AG08396 (cell line): ENCODE results near the gene SNX24.
A peak's percentile ranks its signal among the peaks of the same experiment; 100 is the strongest.
"Not testable (repeated sequence)": the region's sequence is repeated elsewhere in the genome, so short reads cannot be mapped to it uniquely, and the experiment has no call there.

Experiments used
- DNase-seq: peaks from one replicate; pipeline ENCODE4 v3.0.0; 2012; ENCODE audit warnings: low spot score, mixed read lengths

Gene SNX24

GRCh38 chr5:122871661-122872060, 26.2 kb downstream of the SNX24 start:
- no peak for DNase-seq

DNA sequence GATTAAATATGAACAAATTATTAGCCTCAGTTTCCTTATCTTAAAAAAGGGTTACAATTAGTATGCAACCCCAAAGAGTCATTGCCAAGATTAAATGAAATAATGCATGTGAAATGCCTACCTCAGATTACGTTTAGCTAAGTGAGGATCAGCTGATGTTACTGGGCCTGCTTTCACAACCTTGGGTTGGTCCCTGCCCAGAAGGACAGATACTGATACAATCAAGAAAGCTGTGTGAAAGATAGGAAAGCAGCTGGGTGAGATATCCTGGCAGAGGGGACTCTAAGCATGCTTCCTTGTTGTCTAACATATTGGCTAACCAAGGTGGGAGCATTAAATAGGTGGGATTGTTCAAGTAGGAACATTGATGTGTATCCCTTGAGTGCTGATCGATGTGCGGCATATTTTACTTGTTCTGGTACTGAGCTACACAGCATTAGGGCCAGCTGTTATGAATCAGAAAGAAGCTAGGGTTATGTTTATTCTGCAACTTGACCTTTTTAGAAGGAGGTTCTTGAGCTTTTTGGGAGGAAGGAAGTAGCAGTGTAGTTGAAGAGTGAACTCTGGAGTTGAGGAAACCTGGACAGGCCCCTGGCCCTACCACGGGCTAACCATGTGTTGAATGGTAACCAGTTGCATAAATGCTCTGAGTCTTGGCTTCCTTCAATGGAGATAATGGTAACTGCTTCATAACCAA, 28.9 kb downstream of the SNX24 start:
- no peak for DNase-seq

DNA sequence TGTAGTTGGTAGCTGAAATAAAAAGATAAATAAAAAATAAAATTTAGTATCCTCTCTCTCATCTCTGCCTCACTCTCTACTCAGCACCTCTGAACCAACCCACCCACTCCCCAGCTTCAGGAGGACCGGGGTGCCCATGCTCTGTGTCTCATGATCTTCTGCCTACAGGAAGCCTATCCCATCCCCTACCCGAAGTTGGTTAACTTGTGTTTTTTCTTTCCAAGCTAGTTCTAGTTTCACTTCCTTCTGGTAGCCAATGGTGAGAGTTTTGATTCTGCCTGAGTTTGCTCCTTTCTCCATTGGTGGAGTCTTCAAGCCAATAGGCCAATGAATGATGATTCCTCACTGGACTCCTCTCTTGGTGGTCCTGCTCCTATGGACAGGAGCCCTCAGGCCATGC, 32.1 kb downstream of the SNX24 start:
- no peak for DNase-seq

DNA sequence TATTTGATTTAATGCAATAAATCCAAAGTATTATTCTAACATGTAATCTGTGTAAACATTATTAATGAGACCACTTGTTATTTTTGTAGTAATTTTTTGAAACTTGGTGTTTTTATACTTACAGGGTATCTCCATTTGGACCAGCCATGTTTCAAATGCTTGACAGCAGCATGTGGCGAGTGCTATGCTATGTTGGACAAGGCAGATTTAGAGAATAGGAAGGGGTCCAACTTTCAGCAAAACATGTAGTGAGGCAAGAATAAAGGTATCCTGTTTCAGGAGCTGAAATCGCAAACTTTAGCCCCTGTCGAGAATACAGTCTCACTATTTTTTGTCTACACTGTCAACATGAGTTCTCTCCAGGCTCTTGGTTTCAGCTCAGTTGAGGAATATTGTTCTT, 33.7 kb downstream of the SNX24 start:
- no peak for DNase-seq

DNA sequence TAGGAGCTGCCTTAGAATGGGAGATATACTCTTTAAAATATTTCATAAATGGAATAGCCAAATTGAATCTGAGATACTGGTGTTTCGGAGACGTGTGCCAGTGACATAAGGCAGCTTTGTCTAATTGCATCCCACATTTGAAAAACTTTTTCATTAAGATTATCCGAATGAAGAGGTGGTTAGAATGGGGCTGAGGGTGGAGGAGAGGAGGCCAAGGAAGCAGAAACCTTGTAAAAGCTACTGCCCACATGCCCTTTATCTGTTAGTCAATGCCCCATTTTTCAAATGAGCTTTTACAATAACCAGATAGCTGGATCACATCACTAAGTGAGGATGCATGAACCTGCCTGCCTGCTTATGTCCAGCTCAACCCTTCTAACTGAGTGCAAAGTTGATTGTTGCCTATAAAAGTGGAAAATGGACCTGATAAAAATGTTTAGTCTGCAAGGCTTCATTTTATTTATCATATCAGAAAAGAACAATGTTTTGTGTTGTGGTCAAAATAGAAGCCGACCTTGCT, 34.8 kb downstream of the SNX24 start:
- DNase-seq: no peak

DNA sequence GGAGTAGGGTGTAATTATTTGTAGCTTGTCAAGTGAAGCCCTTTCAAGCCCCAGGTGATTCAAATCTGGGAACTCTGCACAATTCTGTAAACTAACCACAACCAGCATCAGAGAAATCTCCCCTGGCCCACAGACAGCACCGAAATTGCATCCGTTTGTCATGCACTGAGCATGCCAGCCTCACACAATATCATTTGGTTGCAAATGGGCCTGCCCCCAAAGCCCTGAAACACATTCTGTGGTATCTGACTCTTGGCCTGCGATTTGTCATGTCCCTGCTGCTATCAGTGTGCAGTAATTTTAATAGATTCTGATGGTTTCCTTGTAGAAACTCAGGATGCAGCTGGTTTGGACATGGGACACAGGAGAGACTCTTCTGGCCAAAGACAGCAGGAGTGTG, 35.3 kb downstream of the SNX24 start:
- DNase-seq: no peak

GRCh38 chr5:122882831-122883230, 37.4 kb downstream of the SNX24 start:
- peak; percentile 51 for DNase-seq

DNA sequence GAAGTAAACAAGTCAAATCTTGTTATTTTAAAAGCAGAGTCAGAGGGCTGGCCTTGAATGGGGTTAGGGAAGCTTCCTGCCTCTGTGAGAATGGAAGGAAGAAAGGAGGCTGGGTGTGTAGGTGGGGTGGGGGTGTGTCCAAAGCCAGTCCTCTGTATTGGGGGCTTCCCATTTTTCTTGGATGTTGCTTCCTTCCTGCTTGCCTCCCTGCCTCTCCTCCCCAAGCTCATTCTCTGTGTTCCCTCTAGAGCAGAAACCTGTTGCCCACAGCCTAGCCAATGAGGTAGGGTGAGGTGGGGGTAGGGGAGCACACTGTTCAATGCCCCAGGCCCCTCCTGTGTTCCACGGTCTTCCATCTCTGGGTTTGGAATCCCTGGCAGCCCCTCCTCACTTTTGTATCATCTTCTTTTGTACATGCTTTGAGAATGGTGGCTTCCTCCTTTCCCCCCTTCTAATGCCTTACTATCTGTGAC, 39.7 kb downstream of the SNX24 start:
- no peak for DNase-seq

- DNase-seq: no peak
Measured at GRCh38 chr5:122885891-122886290, 40.5 kb downstream of the SNX24 start.

- DNase-seq: no peak
Measured at GRCh38 chr5:122895141-122895540, 49.7 kb downstream of the SNX24 start.

GRCh38 chr5:122896598-122897282, 51.3 kb downstream of the SNX24 start:
- no peak for DNase-seq

DNA sequence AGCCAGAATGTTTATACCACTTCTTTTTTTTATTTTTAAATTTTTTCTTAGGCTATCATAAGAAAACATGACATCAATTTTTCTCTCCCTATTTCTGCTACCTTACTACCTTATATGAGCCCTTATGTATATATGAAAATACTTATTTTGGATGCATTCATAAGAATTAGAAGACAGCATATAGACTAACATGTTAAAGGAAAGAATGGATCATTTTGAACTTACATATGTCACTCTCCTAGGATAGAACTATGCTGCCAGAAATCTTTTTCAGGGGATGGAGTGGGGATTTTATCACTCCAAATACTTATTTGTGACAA, 51.8 kb downstream of the SNX24 start:
- DNase-seq: no peak

DNA sequence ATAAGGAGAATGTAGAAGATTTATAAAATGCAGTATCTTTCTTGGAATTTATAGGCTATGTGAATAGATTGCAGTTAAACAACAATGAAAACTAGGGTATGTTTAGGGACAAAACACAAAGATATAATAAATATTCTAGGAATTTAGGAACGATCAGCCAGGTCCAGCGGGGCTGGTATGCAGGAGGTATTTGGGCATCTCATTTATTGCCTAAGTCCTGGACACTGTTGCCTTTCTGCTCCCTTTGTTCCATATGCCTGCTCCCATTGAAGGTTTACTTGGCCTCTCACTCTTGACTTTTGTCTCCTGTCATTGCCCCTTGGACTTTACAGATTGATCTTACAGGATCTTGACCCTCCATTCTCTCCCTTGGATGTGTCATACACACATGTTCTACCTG, 55.9 kb downstream of the SNX24 start:
- DNase-seq: no peak

- DNase-seq: no peak
Measured at GRCh38 chr5:122902263-122902662, 56.9 kb downstream of the SNX24 start.

DNA sequence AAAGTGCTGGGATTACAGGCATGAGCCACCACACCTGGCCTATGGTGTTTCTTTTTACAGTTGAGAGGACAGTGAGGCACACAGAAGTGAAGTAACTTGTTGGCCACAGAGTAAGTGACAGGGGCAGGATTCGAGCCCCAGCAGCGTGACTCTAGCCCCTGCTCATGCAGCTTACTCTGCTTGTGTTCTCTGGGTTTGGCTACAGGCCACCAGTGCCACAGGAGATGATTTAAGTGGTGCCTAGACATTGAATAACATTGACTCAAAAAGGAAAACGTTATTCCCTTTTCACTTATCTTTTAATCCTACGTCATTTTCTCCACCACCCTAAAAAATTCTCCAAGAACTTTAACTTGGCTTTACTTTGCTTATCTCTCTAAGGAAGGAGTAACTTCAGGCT, 61.4 kb downstream of the SNX24 start:
- no peak for DNase-seq

DNA sequence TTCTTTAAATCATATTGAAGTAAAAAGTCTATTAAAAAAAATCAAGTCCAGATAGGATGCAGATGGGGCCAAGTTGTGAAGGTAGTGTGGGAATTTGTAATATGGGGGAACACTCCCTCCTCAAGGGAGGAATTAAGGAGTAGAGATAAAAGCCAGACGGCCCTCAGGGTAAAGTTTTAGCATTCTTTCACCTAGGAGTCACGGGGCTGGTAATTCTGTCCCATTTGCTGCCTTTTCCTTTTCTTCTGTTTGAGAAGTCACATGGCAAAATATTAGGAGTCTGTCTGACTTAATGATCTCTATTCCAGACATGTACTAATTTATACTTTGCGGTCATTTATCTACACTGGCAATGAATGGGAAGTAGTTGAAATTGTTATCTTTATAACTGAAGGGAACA, 61.9 kb downstream of the SNX24 start:
- no peak for DNase-seq

GRCh38 chr5:122908108-122908507, 62.7 kb downstream of the SNX24 start:
- DNase-seq: no peak

- DNase-seq: no peak
Measured at GRCh38 chr5:122908662-122909061, 63.2 kb downstream of the SNX24 start.

- DNase-seq: no peak
Measured at GRCh38 chr5:122909470-122910100, 64.2 kb downstream of the SNX24 start.

DNA sequence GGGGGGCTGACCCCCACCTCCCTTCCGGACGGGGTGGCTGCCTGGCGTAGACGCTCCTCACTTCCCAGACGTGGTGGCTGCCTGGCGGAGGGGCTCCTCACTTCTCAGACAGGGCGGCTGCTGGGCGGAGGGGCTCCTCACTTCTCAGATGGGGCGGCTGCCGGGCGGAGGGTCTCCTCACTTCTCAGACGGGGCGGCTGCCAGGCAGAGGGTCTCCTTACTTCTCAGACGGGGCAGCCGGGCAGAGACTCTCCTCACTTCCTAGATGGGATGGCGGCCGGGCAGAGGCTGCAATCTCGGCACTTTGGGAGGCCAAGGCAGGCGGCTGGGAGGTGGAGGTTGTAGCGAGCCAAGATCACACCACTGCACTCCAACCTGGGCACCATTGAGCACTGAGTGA, 68.0 kb downstream of the SNX24 start:
- not testable (repeated sequence) for DNase-seq

DNA sequence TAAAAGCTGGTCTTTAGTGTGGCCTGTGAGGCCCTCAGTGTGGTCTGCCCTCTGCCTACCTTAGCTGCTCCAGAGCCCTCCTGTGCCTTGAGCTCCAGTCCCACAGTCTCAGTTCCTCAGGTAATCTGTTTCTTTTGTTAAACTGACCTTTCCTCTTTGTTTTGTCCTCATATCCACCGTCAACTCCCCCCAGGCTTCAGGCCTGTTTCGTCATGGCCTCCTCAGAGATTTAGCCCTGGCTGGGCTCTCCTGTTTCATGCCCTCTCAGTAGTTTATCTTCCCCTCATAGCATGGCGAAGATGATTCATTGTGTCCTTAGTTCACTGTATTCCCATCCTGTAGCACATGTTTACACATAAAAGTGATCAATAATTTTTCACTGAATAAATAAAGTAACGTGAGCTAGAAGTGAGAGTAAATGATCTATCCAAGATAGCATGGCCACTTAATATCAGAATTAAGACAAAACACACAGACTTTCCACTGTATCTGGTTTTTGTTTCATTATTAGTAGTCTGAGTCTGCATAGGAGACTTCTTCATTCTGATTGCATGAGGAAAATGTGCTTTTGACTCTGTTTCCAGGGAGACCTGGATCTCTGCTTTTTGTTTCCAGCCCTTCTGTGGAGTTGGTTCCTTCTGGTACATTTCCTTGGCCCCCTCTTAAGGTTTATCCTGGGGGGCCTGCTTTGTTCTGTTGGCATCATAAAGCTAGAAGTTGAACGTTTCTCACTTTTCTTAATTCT, 70.5 kb downstream of the SNX24 start:
- peak; percentile 19 for DNase-seq

DNA sequence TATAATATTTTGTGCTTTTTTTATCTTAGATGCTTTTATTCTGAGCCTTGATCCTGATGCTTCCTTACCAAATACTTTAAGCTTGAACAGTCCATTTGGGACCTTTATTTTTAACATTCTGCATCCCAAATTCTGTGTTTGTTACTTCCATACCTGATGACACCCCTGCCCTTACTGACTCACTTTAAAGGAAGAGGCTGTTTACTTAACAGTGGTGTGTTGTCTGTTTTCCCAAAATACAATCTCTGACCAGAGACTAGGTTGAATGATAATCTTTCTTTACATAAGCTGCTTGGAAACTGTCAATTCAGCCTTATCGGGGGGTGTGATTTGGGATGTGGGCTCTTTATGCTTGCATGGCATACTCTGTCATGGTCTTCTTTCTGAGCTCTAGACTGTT, 71.1 kb downstream of the SNX24 start:
- no peak for DNase-seq

GRCh38 chr5:122919969-122920368, 74.6 kb downstream of the SNX24 start:
- DNase-seq: no peak
